CD4-positive, alpha-beta T cell treated with Interferon gamma for 1 hour (primary cell): ENCODE measurements around the gene ARTN.

Experiments
- DNase-seq: peaks from one replicate; pipeline ENCODE4 v3.0.0-alpha.2; 2020

The ARTN gene, protein sequence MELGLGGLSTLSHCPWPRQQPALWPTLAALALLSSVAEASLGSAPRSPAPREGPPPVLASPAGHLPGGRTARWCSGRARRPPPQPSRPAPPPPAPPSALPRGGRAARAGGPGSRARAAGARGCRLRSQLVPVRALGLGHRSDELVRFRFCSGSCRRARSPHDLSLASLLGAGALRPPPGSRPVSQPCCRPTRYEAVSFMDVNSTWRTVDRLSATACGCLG

DNA sequence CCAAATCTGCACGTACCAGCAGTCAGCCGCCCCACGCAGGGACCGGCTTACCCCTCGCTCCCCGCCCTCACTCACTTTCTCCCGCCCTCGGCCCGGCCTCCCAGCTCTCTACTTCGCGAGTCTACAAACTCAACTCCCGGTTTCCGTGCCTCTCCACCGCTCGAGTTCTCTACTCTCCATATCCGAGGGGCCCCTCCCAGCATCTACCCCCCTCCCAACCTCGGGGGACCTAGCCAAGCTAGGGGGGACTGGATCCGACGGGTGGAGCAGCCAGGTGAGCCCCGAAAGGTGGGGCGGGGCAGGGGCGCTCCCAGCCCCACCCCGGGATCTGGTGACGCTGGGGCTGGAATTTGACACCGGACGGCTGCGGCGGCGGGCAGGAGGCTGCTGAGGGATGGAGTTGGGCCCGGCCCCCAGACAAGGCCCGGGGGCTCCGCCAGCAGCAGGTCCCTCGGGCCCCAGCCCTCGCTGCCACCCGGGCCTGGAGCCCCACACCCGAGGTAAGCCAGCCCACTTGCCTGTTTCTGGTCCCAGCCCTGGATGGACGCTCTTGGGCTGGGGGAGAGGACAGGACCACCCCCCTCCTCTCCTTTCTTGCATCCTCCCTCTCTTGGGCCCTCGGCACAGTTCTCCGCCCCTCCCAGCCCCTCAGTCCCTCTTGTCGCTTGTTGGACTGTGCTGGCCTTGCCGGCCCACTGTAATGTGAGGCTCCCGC is at the start of gene ARTN:
Gene ARTN, plus strand, starts transcription at position 416 of the 715 bp plus-strand sequence. CDS start 1,856 bp downstream, outside the sequence.
- DNase-seq, result no peak

DNA sequence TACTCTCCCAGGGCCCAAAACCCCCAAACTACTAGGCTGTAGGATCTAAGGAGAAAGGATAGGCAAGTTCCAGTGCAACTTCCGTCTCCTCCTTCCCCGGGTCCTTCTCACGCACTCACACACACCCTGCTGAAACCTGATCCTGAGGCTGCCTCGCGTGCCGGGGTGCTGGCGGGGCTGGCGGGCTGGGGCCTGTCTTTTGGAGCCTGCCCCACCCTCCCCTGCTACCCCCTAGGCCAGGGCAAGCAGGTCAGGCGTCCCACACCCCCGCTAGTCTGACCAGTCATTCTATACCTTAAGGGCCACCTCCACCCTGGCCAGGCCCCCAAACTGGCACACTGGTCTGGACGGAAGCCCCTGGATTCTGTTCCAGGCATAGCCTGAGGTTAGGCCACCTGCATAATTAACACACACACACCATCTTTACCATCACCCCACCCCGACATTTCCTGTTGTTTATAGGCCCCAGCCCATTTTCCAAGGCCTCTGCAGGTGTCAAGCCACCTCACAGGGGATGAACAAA is 48.3 kb upstream of the ARTN start:
- DNase-seq, result no peak

DNA sequence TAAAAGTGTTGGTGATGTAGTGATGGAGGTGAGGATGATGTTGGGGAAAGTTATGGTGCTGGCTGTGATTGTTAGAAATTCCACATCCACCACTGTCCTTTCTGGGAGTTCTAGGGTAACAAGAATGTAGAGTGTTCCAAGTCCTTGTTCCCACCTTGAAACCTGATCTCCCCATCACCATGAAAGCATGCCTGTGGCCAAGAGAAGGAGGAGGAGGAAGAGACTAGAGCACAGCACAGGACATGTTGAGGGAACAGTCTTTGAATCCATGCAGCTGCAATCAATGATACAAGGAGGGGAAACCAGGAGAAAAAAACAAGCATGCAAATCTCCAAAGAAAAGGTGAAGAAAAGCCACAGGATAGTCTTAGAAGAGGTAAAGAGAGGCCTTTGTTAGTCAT is 45.9 kb upstream of the ARTN start:
- DNase-seq, result no peak

DNA sequence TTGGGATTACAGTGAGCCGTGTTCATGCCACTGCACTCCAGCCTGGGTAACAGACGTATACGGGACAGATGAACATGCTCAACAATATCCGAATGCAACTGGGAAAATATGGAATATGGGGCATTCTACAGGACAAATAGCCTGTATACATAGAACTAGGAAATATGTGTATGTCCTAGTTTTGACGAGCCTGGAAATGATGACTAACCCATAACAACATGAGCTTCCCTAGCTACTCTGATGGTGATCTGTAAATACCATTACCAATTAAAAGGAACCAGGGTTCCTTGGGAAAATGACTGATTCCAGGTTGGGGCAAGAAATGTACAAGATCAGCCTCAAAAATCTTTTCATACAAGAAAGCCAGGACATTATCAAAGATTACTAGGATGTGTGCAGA is 42.8 kb upstream of the ARTN start:
- DNase-seq, result no peak

DNA sequence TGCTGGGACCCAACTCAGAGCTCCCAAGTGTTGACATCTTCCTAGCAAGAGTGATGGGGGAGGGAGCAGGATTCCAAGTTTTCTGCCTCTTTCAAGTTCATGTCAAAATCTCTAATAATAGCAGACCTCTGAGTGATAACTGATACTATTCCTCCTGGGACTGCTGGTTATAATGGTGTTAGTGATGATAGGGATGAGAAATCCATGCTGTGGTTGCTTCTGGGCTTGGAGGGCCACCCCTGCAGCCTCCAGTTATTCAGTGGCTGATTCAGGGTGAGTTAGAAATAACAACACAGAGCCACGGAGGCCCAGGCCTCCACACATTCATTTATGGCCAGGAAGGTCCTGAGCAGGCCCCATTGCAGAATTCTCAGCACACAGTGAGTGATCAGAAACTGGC is 40.6 kb upstream of the ARTN start:
- no peak for DNase-seq

DNA sequence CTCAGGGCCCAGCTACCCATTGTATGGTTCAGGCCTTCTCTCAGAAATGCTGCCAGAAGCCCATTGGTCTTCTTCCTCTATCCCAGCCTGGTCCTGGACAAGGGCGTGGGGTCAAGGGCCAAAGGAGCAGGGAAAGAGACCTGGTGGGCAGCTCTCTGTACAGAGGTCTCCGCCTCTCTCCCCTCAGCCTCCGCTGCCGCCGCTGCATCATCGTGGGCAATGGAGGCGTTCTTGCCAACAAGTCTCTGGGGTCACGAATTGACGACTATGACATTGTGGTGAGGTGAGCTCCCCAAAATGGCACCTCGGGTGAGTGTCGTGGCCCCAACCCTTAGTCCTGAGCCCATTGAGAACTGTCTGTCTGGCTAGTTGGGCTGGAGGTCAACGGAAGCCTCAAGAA is 34.6 kb upstream of the ARTN start:
- no peak for DNase-seq

DNA sequence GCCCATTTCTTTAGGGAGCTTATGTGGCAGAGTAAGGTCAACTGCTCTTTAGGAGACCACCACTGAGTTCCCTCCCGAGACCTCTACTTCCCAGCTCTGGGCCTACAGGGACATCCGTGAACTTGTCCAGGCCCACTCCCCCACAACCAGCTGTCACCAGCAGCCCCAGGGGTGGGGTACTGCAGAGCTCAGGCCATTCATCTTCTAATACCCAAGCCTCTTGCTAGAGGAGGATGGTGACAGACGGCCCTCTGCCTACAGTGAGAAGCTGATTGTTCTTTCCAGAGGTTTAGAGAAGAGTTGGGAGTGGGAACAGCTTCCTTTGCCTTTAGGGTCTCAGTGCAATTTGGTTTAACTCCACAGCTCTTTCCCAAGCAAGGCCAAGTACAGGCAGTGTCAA is 33.2 kb upstream of the ARTN start:
- no peak for DNase-seq

DNA sequence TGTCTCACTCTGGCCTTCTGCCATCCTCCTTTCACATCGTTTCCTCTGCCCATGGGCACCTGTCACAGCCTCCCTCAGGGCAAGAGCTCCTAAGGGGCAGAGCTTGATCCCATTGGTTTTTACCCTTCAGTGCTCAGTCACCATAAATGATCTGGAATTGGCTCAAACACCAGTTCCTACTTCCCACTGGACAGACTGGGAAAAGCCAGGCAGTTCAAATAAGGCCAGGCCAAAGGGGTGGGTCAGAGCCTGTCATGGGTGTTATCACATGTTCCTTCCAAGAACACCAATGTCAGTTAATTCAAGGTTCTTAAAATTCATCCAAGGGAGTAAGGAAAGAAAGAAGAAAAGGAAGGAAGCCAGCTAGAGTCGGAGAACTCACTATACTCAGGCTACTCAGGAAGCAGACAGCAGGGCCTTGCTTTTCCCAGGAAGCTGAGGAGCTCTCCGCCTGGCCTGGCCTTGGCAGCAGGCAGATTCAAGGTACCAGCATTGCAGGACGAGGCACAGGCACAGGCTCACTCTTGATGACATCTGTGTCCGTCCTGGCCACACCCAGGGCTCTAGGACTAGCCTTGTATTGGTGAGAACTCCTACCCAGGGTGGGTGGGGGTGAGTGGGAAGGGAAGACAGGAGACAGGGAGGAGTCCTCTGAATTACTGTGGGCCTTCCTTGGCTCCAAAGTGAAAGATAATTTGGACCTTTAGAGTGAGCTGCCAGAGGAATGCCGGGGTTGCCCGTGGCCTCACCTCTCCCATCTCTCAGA is 32.2 kb upstream of the ARTN start:
- DNase-seq, result no peak

DNA sequence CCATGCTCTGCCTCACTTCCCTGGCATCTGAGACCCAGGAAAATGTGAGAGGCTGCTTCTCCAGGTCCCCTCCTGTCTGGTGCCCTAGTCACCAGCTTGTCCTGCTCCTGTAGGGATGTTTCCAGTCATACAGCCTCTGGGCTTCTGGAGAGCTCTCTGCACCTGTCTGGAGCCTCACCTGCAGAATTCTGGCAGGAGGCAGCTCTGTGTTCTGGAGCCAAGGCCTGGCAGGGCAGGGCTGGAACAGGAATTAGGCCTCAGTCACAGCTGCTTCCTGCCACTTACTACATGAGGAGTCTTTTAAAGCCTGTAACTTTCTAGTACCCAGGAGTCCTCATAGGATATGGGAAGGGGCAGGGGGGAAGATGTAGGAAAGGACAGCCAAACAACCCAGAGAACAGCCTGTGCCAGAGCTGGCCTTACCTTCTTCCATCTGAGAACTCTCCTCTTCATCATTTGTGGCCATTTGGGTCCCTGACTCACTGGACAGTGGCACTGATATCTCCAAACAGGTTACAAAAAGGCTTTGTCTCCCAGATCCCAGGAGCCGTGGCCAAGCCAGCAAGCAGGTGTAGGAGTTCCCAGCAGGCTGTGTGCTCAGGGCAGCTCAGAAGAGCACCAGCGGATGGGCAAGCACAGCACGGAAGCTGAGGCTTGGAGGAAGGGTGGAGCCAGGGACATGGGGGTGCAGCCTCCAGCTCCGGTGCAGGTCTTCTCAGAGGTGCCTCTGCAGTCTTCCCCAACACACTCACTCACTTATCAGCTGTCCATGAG is 31.4 kb upstream of the ARTN start:
- no peak for DNase-seq

DNA sequence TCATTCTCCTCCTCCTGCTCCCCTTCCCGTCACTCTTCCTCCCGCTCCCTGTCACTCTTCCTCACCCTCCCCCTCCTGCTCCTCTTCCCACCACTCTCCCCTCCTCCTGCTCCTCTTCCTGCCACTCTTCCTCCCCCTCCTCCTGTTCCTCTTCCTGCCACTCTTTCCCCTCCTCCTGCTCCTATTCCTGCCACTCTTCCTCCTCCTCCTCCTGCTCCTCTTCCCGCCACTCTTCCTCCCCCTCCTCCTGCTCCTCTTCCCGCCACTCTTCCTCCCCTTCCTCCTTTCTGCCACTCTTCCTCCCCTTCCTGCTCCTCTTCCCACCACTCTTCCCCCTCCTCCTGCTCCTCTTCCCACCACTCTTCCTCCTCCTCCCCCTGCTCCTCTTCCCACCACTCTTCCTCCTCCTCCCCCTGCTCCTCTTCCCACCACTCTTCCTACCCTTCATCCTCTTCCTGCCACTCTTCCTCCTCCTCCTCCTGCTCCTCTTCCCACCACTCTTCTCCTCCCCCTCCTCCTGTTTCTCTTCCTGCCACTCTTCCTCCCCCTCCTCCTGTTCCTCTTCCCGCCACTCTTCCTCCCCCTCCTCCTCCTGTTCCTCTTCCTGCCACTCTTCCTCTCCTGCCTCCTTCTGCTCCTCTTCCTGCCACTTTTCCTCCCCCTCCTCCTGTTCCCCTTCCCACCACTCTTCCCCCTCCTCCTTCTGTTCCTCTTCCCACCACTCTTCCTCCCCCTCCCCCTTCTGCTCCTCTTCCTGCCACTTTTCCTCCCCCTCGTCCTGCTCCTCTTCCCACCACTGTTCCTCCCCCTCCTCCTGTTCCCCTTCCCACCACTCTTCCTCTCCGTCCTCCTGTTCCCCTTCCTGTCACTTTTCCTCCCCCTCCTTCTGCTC is 28.7 kb upstream of the ARTN start:
- no peak for DNase-seq

DNA sequence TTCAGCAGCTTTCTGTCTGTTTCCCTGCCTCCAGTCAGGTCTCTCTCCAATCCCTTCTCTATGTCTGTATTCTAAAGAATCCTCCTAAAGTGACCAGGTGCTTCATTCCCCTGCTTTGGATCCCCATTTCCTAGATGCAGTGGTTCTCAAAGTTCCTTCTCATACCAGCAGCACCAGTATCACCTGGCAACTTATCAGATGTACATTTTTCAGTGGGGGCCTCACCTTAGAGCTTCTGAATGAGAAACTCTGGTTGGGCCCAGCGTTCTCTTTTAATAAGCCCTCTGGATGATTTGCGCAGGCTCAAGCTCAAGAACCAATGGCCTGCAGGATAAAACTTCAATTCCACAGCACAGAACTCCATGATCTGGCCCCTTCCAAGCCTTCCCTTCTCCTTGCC is 25.4 kb upstream of the ARTN start:
- DNase-seq, result no peak

DNA sequence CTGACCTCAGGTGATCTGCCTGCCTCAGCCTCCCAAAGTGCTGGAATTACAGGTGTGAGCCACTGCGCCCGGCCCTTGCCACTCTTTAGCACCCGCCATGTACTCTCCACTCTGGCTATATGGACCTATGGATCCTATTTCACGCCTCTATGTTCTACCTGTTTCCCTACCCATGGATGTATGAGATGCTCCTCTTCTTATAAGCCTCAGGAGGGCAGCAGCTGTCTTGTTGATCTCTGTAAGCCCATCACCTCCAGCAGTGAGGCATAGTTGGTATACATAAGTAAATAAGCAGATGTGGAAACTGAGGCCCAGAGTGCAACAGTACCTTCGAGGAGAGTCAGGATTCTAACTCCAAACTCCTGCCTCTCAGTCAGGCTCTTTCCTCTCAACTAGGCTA is 24.7 kb upstream of the ARTN start:
- no peak for DNase-seq

DNA sequence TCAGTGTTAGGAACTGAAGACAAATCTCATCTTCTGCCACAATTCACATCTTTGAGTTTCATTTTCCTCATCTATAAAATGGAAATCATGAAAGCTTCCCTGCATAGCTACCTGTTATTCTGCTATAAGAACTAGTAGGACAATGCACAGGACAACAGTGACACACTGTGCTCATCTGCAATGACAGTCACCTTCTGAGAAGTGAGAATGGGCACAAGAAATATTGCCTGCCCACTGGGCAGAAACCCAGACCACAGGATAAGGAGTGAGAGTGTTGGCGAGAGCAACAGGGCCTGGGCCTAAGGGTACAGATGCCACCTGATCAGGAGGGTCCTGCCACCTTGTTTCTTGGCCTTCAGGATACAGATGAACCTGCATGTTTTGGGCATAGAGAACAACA is 23.3 kb upstream of the ARTN start:
- DNase-seq, result no peak

DNA sequence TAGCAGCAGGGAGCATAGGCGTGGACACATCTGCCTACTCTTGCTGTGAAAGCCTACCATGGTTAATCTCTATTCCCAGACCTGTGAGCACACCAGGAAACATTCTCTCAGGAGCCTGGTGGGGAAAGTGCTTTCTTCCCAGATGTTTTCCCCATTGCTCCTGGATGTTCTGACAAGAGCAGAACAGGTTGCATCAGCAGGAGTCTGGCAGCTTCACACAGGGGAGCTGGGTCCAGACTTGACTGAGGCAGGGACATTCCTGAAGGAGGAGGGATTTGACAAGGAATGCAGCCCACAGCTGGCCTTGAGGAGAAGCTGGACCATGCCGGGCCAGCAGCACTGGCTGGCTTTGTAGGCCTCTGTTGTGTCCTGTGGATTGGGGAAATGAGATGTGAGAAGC is 21.0 kb upstream of the ARTN start:
- DNase-seq, result no peak

DNA sequence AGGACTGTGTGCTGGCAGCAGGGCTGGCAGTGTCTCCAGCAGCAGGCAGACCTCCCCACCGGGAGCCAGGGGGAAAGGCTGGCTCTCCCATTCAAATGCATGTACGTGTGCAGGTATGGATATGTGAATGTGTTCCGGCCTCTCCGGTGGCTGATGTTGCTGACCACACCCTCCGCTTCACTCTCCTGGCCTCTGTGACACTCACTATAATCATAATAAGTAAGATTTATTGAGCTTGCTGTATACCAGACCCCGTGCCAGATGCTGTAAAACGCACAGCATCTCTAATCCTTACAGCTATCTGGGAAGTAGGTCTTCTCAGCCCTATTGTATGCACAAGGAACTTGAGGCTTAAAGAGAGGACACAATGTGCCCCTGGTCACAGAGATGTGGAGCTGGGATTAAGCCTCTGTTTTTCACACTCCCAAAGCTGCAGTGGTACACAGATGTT is 20.5 kb upstream of the ARTN start:
- no peak for DNase-seq

DNA sequence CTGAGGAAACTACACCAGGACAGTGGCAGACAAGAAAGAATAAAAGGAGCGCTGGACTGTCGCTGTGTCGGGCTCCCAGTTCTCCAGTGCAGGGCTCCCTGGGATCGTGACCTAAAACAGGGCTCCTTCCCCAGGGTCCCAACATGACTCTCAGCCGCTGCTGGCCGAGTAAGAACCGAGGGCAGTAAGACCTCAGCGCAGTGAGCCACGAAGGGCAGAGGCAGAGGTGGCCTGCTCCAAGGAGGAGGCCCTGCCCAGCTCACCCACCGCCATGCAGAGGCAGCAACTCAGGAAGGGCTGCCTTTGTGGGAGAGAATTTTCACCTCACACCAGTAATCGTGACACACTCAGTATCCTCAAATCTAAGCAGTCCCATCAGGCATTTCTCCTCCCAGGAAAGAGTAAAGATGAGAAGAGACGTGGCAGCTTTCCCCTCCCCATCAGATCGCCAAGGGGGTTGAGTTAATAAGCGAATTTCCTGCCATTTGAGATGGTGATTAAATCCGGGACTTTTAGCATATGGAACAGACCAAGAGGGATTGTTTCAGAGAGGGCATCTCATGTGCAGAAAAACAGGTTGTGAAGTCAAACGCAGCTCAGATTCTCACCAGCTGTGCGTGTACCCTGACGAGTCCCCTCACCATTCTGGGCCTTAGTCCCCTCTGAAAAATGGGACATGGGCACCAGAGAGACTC is 19.8 kb upstream of the ARTN start:
- DNase-seq, result no peak

DNA sequence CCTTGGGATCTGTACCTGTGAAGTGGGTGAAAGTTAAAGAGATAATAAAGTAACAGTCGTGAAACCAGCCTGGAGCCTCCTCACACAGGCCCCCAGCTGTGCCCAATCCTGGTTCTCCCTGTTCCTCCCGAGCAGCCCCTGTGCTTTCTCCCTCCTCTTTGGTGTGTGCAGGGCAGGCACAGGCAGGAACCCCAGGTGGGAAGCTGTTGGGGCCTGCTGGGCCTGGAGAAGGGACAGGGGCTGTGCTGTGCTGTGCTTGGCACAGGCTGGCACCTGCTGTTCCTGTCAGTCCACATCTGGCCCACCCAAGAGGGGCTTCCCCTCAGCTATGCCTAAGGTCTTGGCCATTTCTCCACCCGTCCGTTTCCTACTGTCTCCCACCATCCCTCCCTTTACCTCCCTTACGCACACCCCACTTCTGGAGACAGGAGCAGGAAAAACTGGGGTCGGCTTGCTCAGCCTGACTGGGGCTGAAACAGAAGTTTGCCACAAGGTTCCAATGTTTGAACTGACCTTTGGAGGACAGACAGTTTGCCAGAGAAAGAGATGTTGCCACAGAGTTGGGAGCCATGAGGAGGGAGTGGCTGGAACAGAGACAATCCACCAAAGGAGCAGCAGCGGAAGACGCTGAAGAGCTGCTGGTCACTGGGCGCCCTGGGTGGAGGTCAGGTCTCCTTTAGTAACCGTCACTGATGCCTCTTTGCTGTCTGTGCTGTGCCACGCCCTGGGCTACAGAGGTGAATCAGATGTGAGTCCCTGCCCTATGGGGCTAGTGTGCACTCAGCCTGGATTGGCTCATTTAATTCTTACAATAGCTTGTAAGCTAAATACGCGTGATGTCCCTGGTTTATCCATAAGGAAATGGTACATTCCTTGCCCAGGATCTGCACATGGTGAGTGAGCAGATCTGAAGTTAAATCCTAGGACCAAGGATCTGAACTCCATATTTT is 18.8 kb upstream of the ARTN start:
- DNase-seq, result no peak

DNA sequence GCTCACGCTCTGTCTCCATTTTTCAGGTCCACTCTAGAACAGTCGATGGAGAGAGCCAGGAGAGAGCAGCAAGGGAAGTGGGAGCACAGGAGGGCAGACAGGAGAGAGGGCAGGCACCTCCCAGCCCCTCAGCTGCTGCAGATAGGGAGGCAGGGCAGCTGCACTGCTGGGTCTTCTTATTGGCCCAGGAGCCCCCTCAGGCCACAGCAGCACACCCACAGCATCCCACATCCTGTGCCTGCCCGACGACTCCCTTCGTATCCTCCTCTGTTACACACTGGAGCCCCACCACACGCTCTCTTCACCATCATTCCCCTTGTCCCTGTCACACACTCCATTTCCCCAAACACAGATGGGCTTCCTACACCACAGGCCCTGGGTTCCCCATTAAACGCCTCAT is 13.7 kb upstream of the ARTN start:
- no peak for DNase-seq

DNA sequence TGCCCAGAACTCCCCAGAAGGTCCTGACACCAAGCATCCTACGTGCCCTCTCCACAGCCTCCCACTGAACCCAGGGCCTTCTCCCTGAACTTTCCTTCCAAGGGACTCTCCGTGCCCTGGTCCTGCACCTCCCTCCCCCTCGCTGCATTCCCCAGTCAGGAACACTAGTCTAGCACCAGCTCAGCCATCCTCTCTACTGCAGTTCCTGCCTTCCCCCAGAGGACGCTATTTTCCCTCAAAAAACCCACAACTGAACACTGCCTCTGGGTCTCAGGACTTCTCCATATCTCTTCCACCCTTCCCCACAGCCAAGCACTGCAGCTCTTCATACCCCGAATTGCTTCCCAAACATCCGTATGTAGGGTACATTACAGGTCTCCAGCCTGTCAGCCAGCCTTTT is 12.6 kb upstream of the ARTN start:
- DNase-seq, result no peak

DNA sequence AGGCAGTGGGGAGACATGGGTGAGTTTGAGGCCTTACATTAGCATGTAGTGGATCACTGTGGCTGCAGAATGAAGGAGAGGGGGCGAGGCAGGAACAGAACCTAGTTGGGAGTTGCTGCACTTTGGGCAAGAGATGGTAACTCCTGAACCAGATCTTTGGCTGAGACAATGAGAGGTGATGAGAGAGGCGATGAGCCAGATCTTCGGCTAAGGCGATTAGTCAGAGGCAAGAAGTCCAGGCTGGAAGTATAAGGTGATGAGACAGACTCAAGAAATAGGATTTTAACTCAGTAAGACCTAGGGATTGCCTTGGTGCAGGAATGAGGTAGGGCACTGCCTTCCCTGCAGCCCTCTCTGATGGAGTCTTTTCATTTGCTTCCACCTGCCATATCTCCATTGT is 9.1 kb upstream of the ARTN start:
- no peak for DNase-seq
